Retinal pigment epithelial cell (primary cell): Measurements from ENCODE around the gene GPSM3.

Experiments used
- DNase-seq: peaks from one replicate; pipeline ENCODE4 v3.0.0-alpha.2; 2010; ENCODE audit warnings: low read depth
- H3K4me3 ChIP-seq: 2 replicates; pipeline ENCODE4 v1.5.1; 2011; ENCODE audit warnings: mild to moderate bottlenecking, low read length, control low read depth, moderate library complexity
- TF ChIP-seq, protein P1 (sequence below): conservative IDR thresholded peaks from 2 replicates; pipeline ENCODE4 v1.5.1; 2011; ENCODE audit warnings: low read depth, low read length, control low read depth, inconsistent platforms

The GPSM3 gene

DNA sequence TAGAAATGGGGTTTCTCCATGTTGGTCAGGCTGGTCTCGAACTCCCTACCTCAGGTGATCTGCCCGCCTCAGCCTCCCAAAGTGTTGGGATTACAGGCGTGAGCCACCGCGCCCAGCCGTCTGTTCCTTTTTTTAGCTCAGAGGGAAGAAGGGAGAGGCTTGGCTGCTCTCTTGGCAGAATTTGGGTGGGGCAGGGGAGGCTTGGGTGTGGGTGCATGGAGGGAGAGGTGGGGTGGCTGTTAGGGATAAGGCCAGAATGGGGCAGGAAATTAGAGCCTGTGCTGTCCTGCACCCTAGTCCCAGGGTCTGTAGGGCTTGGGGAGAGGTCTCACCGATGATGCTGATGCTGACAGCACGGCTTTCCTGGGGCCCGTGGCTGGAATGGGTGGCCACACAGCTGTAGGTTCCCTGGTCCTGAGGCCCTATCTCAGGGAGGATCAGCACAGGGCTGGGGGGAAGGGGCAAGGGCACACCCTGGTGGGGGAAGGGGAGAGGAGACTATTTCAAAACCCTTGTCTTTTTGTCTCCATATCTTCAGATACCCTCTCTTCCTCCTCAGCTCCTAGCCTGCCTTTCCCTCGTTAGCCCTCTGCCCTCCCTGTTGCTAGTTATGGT, 10.4 kb downstream of the GPSM3 start:
- TF ChIP-seq, protein P1, sequence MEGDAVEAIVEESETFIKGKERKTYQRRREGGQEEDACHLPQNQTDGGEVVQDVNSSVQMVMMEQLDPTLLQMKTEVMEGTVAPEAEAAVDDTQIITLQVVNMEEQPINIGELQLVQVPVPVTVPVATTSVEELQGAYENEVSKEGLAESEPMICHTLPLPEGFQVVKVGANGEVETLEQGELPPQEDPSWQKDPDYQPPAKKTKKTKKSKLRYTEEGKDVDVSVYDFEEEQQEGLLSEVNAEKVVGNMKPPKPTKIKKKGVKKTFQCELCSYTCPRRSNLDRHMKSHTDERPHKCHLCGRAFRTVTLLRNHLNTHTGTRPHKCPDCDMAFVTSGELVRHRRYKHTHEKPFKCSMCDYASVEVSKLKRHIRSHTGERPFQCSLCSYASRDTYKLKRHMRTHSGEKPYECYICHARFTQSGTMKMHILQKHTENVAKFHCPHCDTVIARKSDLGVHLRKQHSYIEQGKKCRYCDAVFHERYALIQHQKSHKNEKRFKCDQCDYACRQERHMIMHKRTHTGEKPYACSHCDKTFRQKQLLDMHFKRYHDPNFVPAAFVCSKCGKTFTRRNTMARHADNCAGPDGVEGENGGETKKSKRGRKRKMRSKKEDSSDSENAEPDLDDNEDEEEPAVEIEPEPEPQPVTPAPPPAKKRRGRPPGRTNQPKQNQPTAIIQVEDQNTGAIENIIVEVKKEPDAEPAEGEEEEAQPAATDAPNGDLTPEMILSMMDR: no peak
- DNase-seq: no peak
- no peak overlapping the region for H3K4me3 ChIP-seq

DNA sequence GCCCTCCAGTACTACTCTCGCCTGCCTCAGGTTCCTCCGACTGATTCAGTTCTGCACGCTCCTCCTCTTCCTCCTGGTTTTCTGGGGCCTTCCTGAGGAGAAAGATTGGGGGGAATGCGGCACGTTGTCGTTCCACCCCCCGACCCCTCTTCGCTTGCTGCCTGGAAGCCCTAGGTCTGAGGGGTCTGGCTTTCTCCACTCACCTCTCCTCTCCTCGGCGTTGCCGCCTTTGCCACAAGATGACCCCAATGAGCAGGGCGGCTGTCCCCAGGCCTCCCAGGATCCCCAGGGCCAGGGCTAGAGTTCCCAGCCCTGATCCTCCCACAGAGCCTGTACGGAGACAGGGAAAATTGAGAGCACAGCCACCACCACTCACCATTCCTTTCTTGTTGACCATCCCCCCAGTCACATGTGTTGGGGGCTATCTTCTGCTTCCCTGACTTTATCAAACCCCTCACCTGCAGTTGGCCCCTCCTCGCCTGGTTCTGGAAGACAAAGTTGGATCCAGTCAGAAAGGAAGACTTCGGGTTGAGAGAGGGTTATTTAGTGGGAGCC, 11.2 kb downstream of the GPSM3 start:
- no peak for DNase-seq
- no peak overlapping the region for H3K4me3 ChIP-seq
- TF ChIP-seq, protein P1: no peak

DNA sequence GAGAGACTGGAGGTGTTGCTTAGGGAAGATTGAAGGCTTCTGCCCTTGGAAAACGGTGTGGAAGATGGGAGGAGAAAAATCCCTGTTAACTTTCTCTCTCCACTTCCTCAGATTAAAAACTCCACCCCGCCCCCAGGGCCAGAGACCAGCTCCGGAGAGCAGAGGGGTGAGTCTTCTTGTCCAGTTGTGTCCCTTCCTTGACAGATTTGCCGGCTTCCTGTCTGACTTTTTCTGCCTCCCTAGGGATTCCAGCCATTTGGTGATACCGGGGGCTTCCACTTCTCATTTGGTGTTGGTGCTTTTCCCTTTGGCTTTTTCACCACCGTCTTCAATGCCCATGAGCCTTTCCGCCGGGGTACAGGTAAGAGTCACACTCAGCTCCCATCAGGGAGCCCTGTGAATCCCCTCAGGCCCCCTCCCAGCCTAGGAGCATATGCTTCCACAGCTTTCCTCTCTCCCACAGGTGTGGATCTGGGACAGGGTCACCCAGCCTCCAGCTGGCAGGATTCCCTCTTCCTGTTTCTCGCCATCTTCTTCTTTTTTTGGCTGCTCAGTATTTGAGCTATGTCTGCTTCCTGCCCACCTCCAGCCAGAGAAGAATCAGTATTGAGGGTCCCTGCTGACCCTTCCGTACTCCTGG, 12.6 kb downstream of the GPSM3 start:
- H3K4me3 ChIP-seq: no peak overlapping the region
- DNase-seq: no peak

DNA sequence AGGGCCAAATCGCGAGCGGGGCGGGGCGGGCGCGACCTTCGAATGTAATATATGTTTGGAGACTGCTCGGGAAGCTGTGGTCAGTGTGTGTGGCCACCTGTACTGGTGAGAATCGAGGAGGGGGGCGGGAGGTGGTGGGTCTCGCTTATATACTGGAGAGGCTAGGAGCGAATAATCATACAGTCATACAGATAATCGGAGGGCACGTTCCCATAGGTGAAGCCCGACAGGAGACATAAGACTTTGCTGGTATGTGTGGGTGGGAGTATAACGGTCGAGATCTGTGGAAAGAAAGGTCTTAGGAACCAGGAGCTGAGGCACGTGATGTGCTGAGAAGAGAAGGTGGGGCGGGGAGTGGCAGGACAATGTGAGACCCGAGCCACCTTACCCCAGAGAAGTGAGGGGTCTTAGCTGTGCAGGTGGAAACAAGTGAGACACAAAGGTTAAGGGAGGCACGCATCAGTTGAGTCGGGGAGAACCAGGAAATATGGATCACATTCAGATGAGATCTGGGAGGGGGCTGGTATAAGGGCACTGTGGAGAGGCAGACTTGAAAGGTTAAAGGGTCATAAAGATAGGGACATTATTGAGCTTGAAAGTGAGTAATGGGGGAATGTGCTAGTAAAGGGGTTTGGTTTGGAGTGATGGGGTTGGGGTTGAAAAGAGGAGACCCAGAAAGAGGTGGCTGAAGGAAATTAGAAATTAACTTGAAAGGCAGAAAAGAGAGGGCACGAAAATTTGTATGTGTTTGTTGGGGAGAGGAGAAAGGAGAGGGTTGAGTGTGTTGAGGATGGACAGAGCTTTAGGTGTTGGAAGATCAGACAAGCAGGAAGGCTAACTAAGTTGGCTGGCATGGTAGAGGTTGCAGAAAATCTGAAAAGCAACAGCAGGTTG, 13.6 kb downstream of the GPSM3 start:
- H3K4me3 ChIP-seq: peak overlapping the region; percentile 95
- no peak for DNase-seq
- TF ChIP-seq, protein P1: no peak

More for the DNA sequence above, 12.6 kb downstream of the GPSM3 start:
- TF ChIP-seq, protein P1: no peak

DNA sequence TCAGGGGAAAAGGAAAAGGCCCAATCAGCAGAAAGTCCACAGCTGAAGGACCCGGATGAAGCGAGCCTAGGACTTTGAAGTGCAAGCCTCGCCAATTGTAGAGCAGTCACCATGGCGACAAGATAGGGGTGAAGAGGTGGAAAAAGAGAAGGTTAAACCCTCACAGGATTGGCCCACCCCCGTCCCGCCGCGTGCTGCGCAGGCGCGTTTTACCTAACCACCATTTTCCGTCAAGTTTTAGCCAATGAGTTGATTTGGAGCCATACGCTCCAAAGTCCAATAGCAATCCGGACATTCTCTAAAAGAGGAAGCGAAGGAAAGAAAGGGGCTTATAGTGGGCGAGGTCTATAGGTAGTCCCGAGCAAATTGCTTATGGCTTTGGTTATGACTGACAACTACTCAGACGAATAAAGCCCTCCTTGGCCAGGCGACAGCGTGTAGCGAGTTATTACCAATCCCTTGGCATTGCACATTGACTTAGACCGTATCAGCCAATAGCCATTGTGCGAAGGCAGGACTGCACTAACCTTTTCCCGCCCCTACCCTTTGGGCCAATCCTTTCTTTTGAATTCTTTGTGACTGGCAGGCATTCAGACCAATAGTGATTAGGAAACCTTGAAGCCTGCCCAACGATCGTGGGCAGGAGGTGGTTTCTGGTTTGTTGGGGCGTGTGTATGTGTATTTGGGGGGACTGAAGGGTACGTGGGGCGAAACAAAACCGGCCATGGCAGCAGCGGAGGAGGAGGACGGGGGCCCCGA, 14.5 kb downstream of the GPSM3 start, which contains the start of gene RNF5:
TSS of gene RNF5 (plus strand) at position 618 of the 759 bp plus-strand sequence. CDS start at position 725, 107 bp downstream.
- DNase-seq: peak; percentile 100
- TF ChIP-seq, protein P1: no peak
- H3K4me3 ChIP-seq: peak within 1 kb of the TSS; percentile 95

DNA sequence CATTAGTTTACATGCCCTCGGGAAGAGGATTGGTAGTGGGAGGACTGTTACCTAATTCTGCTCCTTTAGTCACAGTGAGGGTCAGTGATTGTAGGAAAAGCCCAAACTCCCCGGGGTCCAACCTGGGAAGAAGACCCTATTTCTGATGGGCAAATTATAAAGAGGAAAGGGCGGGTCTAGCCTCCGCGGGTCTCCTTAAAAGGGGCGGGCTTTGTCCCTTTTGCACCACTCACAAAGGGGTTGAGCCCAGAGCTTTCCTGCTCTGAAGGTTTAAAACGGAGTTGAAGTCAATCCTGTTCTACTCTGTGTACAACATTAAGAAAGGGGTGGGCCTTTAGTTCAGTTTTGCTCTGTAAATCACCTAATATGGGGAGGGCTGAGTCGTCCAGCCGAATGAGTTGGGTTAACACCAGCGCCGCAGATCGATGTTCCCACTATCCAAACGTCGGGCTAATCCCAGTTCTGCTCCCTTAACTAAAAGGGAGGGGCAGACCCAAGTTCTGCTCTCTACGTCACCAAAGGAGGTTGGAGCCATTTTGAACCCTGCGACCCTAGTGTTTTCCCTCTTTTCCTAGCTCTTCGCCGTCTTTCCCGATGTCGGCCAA, 15.2 kb downstream of the GPSM3 start:
- no peak for DNase-seq
- peak overlapping the region; percentile 95 for H3K4me3 ChIP-seq
- TF ChIP-seq, protein P1: no peak
